ENCODE data around the gene PDE8B.

PDE8B gene

DNA sequence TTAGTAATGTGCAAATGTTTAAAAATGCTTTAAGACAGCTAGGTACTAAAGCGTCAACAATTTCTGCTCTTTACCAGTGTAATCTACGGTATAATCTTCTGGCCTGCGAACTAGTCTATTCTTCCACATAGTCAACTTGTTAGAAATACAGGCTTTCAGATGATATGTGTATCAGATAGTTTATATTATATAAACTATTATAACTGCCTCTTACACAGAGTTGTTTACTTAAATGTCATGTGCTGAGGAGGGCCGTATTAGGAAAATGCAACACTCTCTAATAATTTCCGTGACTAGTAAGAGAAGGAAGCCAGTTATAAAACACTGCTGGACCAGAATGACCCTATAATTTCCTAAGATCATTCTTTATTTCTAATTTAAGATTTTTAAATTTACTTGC lies 218.0 kb downstream of the PDE8B start:
- no peak overlapping the region for H3K4me3 ChIP-seq (ENCODE audit: low read length)
- TF ChIP-seq, protein P1, sequence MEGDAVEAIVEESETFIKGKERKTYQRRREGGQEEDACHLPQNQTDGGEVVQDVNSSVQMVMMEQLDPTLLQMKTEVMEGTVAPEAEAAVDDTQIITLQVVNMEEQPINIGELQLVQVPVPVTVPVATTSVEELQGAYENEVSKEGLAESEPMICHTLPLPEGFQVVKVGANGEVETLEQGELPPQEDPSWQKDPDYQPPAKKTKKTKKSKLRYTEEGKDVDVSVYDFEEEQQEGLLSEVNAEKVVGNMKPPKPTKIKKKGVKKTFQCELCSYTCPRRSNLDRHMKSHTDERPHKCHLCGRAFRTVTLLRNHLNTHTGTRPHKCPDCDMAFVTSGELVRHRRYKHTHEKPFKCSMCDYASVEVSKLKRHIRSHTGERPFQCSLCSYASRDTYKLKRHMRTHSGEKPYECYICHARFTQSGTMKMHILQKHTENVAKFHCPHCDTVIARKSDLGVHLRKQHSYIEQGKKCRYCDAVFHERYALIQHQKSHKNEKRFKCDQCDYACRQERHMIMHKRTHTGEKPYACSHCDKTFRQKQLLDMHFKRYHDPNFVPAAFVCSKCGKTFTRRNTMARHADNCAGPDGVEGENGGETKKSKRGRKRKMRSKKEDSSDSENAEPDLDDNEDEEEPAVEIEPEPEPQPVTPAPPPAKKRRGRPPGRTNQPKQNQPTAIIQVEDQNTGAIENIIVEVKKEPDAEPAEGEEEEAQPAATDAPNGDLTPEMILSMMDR (conservative IDR thresholded peaks at IDR 0.05; ENCODE audit: low read depth, low read length), result no peak
- no peak for DNase-seq (ENCODE audit: low read depth)

DNA sequence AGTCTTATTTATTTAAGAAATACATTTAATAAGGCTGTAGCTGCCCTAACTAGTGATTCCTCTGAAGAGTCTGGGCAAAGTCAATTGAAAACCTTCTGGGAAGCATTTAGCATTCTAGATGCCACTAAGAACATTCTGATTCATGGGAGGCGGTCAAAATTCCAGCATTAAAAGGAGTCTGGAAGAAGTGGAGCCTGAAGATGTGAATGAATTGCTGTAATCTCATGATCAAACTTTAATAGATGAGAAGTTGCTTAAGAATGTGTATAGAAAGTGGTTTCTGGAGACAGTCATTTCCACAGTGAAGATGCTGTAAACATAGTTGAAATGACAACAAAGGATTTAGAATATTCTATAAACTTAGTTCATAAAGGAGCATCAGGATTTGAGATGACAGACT lies 220.2 kb downstream of the PDE8B start:
- TF ChIP-seq, protein P1 (conservative IDR thresholded peaks at IDR 0.05; ENCODE audit: low read depth, low read length), result no peak
- no peak overlapping the region for H3K4me3 ChIP-seq (ENCODE audit: low read length)
- no peak for DNase-seq (ENCODE audit: low read depth)

DNA sequence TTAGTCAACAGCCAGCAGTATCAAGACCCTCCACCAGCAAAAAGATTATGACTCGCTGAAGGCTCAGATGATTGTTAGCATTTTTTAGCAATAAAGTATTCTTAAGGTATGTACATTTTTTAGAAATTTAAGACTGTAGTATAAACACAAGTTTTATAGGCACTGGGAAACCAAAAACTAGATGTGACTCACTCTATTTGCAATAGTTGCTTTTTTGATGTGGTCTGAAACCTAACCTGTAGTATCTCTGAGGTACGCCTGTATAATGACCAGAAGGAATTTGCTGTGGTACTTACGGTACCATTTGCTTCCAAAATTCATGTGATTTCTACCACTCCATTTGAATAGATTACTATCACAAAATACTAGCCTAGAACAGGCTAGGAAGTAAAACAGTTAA lies 220.8 kb downstream of the PDE8B start:
- TF ChIP-seq, protein P1 (conservative IDR thresholded peaks at IDR 0.05; ENCODE audit: low read depth, low read length), result no peak
- DNase-seq (ENCODE audit: low read depth), result no peak
- H3K4me3 ChIP-seq (ENCODE audit: low read length), result no peak overlapping the region

DNA sequence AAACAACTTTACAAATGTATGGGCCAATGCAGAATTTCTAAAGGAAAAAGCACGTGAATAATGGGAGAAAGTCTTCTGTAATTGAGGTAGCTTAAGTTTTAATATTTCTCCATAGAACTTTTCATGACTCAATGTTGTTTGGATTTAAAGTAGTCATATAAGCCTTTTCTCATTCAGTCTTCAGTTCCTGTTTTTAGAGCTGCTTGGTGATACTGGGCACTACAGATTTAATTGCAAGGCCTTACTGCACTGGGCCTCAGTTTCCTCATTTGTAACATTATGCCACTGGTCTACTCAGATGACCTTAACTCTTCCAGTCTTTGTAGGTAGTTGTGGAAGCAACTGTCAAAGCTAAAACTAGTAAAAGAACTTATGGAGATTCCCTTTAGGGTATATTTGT lies 221.2 kb downstream of the PDE8B start:
- no peak overlapping the region for H3K4me3 ChIP-seq (ENCODE audit: low read length)
- no peak for DNase-seq (ENCODE audit: low read depth)

DNA sequence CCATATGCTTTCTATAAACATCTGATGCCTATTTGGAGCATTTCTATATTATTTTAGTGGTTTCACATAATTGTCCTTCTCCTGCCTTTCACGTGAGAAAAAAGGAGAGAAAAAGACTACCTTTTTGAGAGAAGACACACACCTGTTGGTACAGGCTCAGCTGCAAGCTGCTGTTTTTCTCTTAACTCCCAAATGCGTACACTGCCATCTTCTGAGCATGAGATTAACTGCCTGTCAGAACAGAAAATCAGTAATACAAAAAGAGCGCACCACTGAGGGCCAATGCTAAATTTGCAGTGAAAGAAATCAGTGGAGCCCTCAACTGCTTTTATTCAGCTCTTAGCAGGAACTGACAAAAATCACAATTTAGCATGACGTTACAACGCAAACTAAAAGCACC lies 226.7 kb downstream of the PDE8B start:
- no peak overlapping the region for H3K4me3 ChIP-seq (ENCODE audit: low read length)
- DNase-seq (ENCODE audit: low read depth), result no peak
- TF ChIP-seq, protein P1 (conservative IDR thresholded peaks at IDR 0.05; ENCODE audit: low read depth, low read length), result no peak

More for the DNA sequence above, 221.2 kb downstream of the PDE8B start:
- TF ChIP-seq, protein P1 (conservative IDR thresholded peaks at IDR 0.05; ENCODE audit: low read depth, low read length), result no peak

DNA sequence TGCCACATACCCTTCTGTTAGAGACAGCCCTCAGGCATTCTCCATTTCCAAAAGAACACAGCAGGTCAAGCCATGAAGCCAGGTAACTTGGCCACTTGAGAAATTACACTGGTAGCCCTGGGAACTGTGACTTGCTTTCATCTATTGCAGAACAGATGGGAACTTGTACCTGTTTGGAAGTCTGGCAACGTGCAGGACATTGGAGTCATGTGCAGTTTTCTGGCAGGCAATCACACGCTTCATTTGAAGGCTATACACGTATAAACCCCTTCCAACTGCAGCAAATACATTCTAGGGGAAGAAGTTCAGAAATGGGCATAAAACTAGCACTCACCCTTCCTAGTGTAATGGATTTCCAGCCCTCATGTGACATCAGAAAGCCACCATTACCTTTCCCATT lies 227.6 kb downstream of the PDE8B start:
- no peak for DNase-seq (ENCODE audit: low read depth)

DNA sequence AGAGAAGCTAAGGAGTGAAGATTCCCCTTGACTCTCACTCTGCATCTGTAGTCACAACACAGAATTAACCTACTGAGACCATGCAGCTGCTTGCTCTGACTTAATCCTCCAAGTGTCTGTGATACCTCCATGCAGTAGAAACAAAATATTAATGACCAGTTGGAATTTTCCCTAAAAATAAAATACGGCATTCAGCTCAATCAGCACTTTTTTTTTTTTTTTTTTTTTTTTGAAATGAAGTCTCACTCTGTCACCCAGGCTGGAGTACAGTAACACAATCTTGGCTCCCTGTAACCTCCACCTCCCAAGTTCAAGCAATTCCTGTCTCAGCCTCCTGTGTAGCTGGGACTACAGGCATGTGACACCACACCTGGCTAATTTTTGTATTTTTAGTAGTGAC lies 233.2 kb downstream of the PDE8B start:
- TF ChIP-seq, protein P1 (conservative IDR thresholded peaks at IDR 0.05; ENCODE audit: low read depth, low read length), result no peak
- no peak overlapping the region for H3K4me3 ChIP-seq (ENCODE audit: low read length)
- DNase-seq (ENCODE audit: low read depth), result no peak

More for the DNA sequence above, 227.6 kb downstream of the PDE8B start:
- TF ChIP-seq, protein P1 (conservative IDR thresholded peaks at IDR 0.05; ENCODE audit: low read depth, low read length), result no peak
- H3K4me3 ChIP-seq (ENCODE audit: low read length), result no peak overlapping the region
